ENCODE data around the gene PERM1. TPM values are rescaled to one million over a fixed set of nuclear protein-coding genes. Genes with fewer than 3 reads are reported as not detected.

The PERM1 gene
- total and polyA plus RNA-seq, 2 of the 13 experiments (the other 11 are each of a cell fraction or from before 2014, with no cell fraction given), result 0.04 to 0.29 TPM

DNA sequence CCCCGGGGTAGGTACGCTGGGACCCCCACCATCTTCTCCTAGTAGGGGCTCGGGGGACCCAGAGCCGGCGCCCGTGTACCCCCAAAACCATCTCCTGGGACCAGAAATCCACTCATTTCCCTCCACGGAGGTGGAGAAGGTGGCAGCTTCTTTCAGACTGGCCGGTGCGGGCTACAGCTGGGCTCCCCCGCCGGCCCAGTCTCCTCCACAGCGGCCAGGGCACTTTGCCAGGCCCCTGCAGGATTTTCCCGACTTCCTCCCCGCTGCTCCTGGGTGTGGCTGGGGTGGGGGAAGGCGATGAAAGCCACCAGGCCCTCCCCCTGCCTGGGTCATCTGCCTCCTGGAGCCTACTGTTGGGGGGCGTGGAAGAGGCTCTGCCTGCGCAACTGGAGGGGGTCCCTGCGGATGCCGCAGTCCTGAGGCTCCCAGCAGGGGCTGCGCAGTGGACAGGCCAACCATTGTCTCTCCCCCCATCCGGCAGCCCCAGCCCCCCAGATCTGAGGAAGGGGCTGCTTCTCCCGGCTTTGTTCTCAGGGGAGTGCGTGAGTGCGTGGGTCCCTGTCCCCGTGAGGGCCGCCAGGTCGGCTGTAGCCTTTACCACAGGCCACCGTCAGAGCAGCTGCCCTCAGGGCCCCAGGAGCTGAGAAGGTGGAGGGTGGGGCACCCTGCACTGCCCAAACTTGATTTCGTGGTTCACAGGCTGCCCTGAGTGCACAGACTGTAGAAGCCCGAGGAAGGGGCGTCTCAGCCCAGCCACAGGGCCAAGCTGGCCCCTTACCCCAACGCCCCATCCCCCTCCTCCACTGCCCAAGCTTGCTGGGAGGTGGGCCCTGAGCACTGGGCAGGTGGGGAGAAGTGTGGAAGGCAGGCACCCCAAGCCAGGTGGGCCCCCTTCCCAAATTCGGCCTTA lies 39.4 kb upstream of the PERM1 start (continued):
- TF ChIP-seq PHF21A (CRISPR knock-in tag; IDR thresholded peaks at IDR 0.05) (no peak), ZBTB4 (CRISPR knock-in tag; IDR thresholded peaks at IDR 0.05; ENCODE audit: borderline replicate concordance) (0 out of 2 replicates have a peak, but pooled peaks have one; percentile 10), DMAP1 (CRISPR knock-in tag; IDR thresholded peaks at IDR 0.05) (no peak), ZNF891 (CRISPR knock-in tag; IDR thresholded peaks at IDR 0.05) (no peak), ARID5B (CRISPR knock-in tag; IDR thresholded peaks at IDR 0.05) (no peak), SOX13 (IDR thresholded peaks at IDR 0.05) (no peak), SOX13 (CRISPR knock-in tag; conservative IDR thresholded peaks at IDR 0.05 in 1 of 2, IDR thresholded peaks at IDR 0.05 in 1 of 2) (no peak), ZBTB7A (CRISPR knock-in tag; IDR thresholded peaks at IDR 0.05) (peak; percentile 63; the same call in 1 of the 2 replicates), HNRNPL (IDR thresholded peaks at IDR 0.05; ENCODE audit: low read depth, low read length) (0 out of 2 replicates have a peak, but pooled peaks have one; percentile 19), ZNF451 (CRISPR knock-in tag; IDR thresholded peaks at IDR 0.05) (no peak), TBX2 (CRISPR knock-in tag; IDR thresholded peaks at IDR 0.05; ENCODE audit: borderline replicate concordance) (0 out of 2 replicates have a peak, but pooled peaks have one; percentile 16), RAD21 (CRISPR knock-in tag; IDR thresholded peaks at IDR 0.05) (0 out of 2 replicates have a peak, but pooled peaks have one; percentile 5), KLF6 (CRISPR knock-in tag; IDR thresholded peaks at IDR 0.05) (no peak)
- TF ChIP-seq, protein P1, sequence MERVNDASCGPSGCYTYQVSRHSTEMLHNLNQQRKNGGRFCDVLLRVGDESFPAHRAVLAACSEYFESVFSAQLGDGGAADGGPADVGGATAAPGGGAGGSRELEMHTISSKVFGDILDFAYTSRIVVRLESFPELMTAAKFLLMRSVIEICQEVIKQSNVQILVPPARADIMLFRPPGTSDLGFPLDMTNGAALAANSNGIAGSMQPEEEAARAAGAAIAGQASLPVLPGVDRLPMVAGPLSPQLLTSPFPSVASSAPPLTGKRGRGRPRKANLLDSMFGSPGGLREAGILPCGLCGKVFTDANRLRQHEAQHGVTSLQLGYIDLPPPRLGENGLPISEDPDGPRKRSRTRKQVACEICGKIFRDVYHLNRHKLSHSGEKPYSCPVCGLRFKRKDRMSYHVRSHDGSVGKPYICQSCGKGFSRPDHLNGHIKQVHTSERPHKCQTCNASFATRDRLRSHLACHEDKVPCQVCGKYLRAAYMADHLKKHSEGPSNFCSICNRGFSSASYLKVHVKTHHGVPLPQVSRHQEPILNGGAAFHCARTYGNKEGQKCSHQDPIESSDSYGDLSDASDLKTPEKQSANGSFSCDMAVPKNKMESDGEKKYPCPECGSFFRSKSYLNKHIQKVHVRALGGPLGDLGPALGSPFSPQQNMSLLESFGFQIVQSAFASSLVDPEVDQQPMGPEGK (CRISPR knock-in tag; IDR thresholded peaks at IDR 0.05), result peak; percentile 58
- TF ChIP-seq, protein P2, sequence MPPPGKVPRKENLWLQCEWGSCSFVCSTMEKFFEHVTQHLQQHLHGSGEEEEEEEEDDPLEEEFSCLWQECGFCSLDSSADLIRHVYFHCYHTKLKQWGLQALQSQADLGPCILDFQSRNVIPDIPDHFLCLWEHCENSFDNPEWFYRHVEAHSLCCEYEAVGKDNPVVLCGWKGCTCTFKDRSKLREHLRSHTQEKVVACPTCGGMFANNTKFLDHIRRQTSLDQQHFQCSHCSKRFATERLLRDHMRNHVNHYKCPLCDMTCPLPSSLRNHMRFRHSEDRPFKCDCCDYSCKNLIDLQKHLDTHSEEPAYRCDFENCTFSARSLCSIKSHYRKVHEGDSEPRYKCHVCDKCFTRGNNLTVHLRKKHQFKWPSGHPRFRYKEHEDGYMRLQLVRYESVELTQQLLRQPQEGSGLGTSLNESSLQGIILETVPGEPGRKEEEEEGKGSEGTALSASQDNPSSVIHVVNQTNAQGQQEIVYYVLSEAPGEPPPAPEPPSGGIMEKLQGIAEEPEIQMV (CRISPR knock-in tag; IDR thresholded peaks at IDR 0.05; ENCODE audit: low read depth), result no peak
